PFSK-1 (cell line): ENCODE data around the gene ZNF135.

Experiments used
- FOXP2 ChIP-seq: optimal IDR thresholded peaks from 2 replicates; pipeline ENCODE3; 2011; ENCODE audit warnings: borderline replicate concordance, control low read depth, inconsistent platforms; ENCODE audit not compliant: insufficient read depth; ENCODE audit errors: extremely low read length, extremely low read depth
- POLR2AphosphoS5 ChIP-seq: IDR thresholded peaks from 2 replicates; pipeline ENCODE4 v1.6.1; 2012; ENCODE audit warnings: low read depth, mild to moderate bottlenecking, control low read depth, low read length, moderate library complexity
- REST ChIP-seq, 2 experiments: IDR thresholded peaks; 2 replicates each; pipeline versions ENCODE4 v1.6.1 to v1.8.0; 2011 to 2012; ENCODE audit warnings: low read depth in 2 of 2, low read length in 2 of 2, control low read depth in 1 of 2, inconsistent platforms in 1 of 2, mild to moderate bottlenecking in 1 of 2, moderate library complexity in 1 of 2; ENCODE audit not compliant: insufficient read depth in 1 of 2
- SIN3A ChIP-seq: IDR thresholded peaks from 2 replicates; pipeline ENCODE4 v1.6.1; 2012; ENCODE audit warnings: mild to moderate bottlenecking, low read length, moderate library complexity, borderline replicate concordance; ENCODE audit not compliant: insufficient read depth
- TAF1 ChIP-seq: IDR thresholded peaks from 2 replicates; pipeline ENCODE4 v1.6.1; 2012; ENCODE audit warnings: low read length, control low read depth, borderline replicate concordance; ENCODE audit not compliant: insufficient read depth

ZNF135 gene

GRCh38 chr19:58084596-58085347, 25.7 kb downstream of the ZNF135 start:
- TF ChIP-seq REST (IDR thresholded peaks at IDR 0.05; ENCODE audit: insufficient read depth in 1 of 2, low read depth in 2 of 2, low read length in 2 of 2) (no peak), POLR2AphosphoS5 (no peak), TAF1 (no peak), FOXP2 (no peak), SIN3A (no peak)

- no peak for TF ChIP-seq REST (IDR thresholded peaks at IDR 0.05; ENCODE audit: insufficient read depth in 1 of 2, low read depth in 2 of 2, low read length in 2 of 2)
These were observed 26.3 kb downstream of the ZNF135 start for GRCh38 chr19:58085348-58085875.

- no peak for TF ChIP-seq TAF1
- TF ChIP-seq FOXP2, result no peak
- no peak for TF ChIP-seq REST (IDR thresholded peaks at IDR 0.05; ENCODE audit: insufficient read depth in 1 of 2, low read depth in 2 of 2, low read length in 2 of 2)
- no peak for TF ChIP-seq SIN3A
- no peak for TF ChIP-seq POLR2AphosphoS5
These were observed 28.0 kb downstream of the ZNF135 start for GRCh38 chr19:58086825-58087710.

GRCh38 chr19:58088521-58089052, 29.5 kb downstream of the ZNF135 start:
- TF ChIP-seq POLR2AphosphoS5 (no peak), TAF1 (no peak), SIN3A (no peak), REST (IDR thresholded peaks at IDR 0.05; ENCODE audit: insufficient read depth in 1 of 2, low read depth in 2 of 2, low read length in 2 of 2) (no peak), FOXP2 (no peak)
